PC-3 (cell line): ENCODE measurements around the gene UGT1A9. TPM values are rescaled to one million over a fixed set of nuclear protein-coding genes. Genes with fewer than 3 reads are reported as not detected.

ENCODE experiments used
- ATAC-seq: fragments of 200-7000 bp; cut with Tn5 transposase; 2 replicates; pipeline ENCODE4 v1.9.1; 2020; ENCODE audit warnings: mild to moderate bottlenecking, moderate library complexity
- BruUV-seq: library from RNA; stranded (reverse); fragments of 400-500 nt; replicated peaks from 2 replicates; lab custom pipeline; 2021; lab: Mats Ljungman, UMichigan
- CTCF ChIA-PET: fragments of 300-600 bp; sonication (Branson Sonifier 250); formaldehyde crosslinking; loops from one replicate; lab custom pipeline; 2022; ENCODE audit warnings: antibody characterized with exemption; lab: Charles Lee
- POLR2A ChIA-PET: fragments of 300-600 bp; sonication (Branson Sonifier 250); formaldehyde crosslinking; loops from one replicate; lab custom pipeline; 2022; ENCODE audit warnings: antibody characterized with exemption; ENCODE audit not compliant: unreplicated experiment; lab: Charles Lee
- DNase-seq: peaks from one replicate; pipeline ENCODE4 v3.0.0-alpha.2; 2015
- H2AFZ ChIP-seq: fragments of 300-600 bp; sonication (generic); 2 replicates; pipeline ENCODE4 v1.6.0; 2016; ENCODE audit warnings: antibody characterized with exemption, low read length
- H3F3A ChIP-seq: fragments of 300-600 bp; sonication (generic); one replicate; pipeline ENCODE4 v1.6.0; 2017; ENCODE audit warnings: antibody characterized with exemption, low read length, control low read depth, mild to moderate bottlenecking; ENCODE audit not compliant: unreplicated experiment
- H3K27ac ChIP-seq: fragments of 300-600 bp; sonication (generic); 2 replicates; pipeline ENCODE4 v1.5.1; 2016; ENCODE audit warnings: mild to moderate bottlenecking, low read length
- H3K27me3 ChIP-seq: fragments of 300-600 bp; sonication (generic); 2 replicates; pipeline ENCODE4 v1.6.1; 2016; ENCODE audit warnings: low read length, mixed read lengths
- H3K36me3 ChIP-seq: fragments of 300-600 bp; sonication (generic); 2 replicates; pipeline ENCODE4 v1.6.1; 2016; ENCODE audit warnings: low read depth, mixed run types, low read length, mixed read lengths
- H3K4me1 ChIP-seq: fragments of 300-600 bp; sonication (generic); 2 replicates; pipeline ENCODE4 v1.5.1; 2016; ENCODE audit warnings: low read length; ENCODE audit not compliant: insufficient read depth
- H3K4me2 ChIP-seq: fragments of 300-600 bp; sonication (generic); 2 replicates; pipeline ENCODE4 v1.6.0; 2016; ENCODE audit warnings: low read length
- H3K4me3 ChIP-seq: fragments of 300-600 bp; sonication (generic); 2 replicates; pipeline ENCODE4 v1.5.1; 2016; ENCODE audit warnings: mild to moderate bottlenecking, low read length, mixed read lengths
- H3K79me2 ChIP-seq: fragments of 300-600 bp; sonication (generic); 2 replicates; pipeline ENCODE4 v1.6.1; 2017; ENCODE audit warnings: low read length, mixed read lengths
- H3K9ac ChIP-seq: fragments of 300-600 bp; sonication (generic); 2 replicates; pipeline ENCODE4 v1.6.0; 2016; ENCODE audit warnings: mild to moderate bottlenecking, low read length
- H3K9me2 ChIP-seq: fragments of 300-600 bp; sonication (generic); replicated peaks from 2 replicates; pipeline ENCODE4 v1.6.1; 2016; ENCODE audit warnings: mixed run types, low read length, mixed read lengths
- H3K9me3 ChIP-seq: fragments of 300-600 bp; sonication (generic); 2 replicates; pipeline ENCODE4 v1.6.1; 2016; ENCODE audit warnings: low read length, mixed read lengths
- H4K20me1 ChIP-seq: fragments of 300-600 bp; sonication (generic); 2 replicates; pipeline ENCODE4 v1.6.1; 2016; ENCODE audit warnings: low read length, mixed read lengths
- CTCF ChIP-seq: fragments of 300-600 bp; sonication (generic); conservative IDR thresholded peaks from 2 replicates; pipeline ENCODE4 v1.5.1; 2017; ENCODE audit warnings: antibody characterized with exemption, low read depth, mild to moderate bottlenecking, low read length
- EZH2 ChIP-seq: fragments of 300-600 bp; sonication (generic); IDR thresholded peaks from one replicate; pipeline ENCODE4 v1.6.1; 2017; ENCODE audit warnings: antibody characterized with exemption, mild to moderate bottlenecking, low read length; ENCODE audit not compliant: unreplicated experiment
- EZH2phosphoT487 ChIP-seq: fragments of 300-600 bp; sonication (generic); IDR thresholded peaks from 2 replicates; pipeline ENCODE4 v1.6.1; 2018; ENCODE audit warnings: mild to moderate bottlenecking, antibody characterized with exemption, low read length, borderline replicate concordance
- intact Hi-C: fragments of 100-400 bp; cut with micrococcal nuclease; formaldehyde crosslinking; loops from 2 replicates; pipeline ENCODE4 v1.9.0; 2023
- total RNA-seq: library from RNA; depleted of rRNA; stranded (reverse); fragments of >200 nt; gene quantifications from 2 replicates; pipeline ENCODE4 v1.2.3, GENCODE V29; 2014

Gene UGT1A9
- total RNA-seq, 1 experiment from 2014 or later, result not detected

- Histone ChIP-seq H2AFZ (peak overlapping the region; percentile 39; the same call in 1 of the 2 replicates), H3K27me3 (no peaks in the 10 kb centered on the region), H3K4me1 (peaks cover 38% of the 10 kb centered on the region), H3F3A (peaks cover 6% of the 10 kb centered on the region), H3K79me2 (no peaks in the 10 kb centered on the region), H3K9me3 (no peaks in the 10 kb centered on the region), H3K36me3 (no peaks in the 10 kb centered on the region), H3K4me3 (no peak overlapping the region), H3K9ac (no peak overlapping the region), H4K20me1 (no peaks in the 10 kb centered on the region), H3K4me2 (no peak overlapping the region), H3K27ac (no peak overlapping the region), H3K9me2 (no peaks in the 10 kb centered on the region; the same call in 1 of the 2 replicates)
- CTCF ChIA-PET, result interaction anchor here (0.7 kb wide), 1 partner anchor 254 kb away, joined by 3 read pairs; no protein-coding TSS in a partner anchor
- BruUV-seq, result no TSS peak
- peak; percentile 92 for TF ChIP-seq CTCF
- no peak for TF ChIP-seq EZH2phosphoT487
- no peak for TF ChIP-seq EZH2
- intact Hi-C loops, result loop anchor here (1.0 to 5.0 kb wide), 3 partner anchors 121 to 262 kb away; no protein-coding TSS in a partner anchor
- peak; percentile 86 for DNase-seq
- ATAC-seq, result peak; percentile 69
- POLR2A ChIA-PET, result no interaction called here
Measured at GRCh38 chr2:233711312-233712008, 39.8 kb downstream of the UGT1A9 start.

- ATAC-seq (no peak), DNase-seq (no peak)
- Histone ChIP-seq H3K4me3 (no peak within 1 kb of the TSS), H3F3A (no peaks in the 10 kb centered on the region), H3K79me2 (no peaks in the 10 kb centered on the region), H3K9me2 (no peaks in the 10 kb centered on the region; the same call in 1 of the 2 replicates), H3K4me2 (no peak within 1 kb of the TSS), H3K27ac (no peak within 1 kb of the TSS), H3K27me3 (no peaks in the 10 kb centered on the region), H2AFZ (no peak within 1 kb of the TSS), H3K9ac (no peak within 1 kb of the TSS), H3K9me3 (no peaks in the 10 kb centered on the region), H4K20me1 (no peaks in the 10 kb centered on the region), H3K4me1 (peaks cover 25% of the 10 kb centered on the region), H3K36me3 (no peaks in the 10 kb centered on the region)
- intact Hi-C loops, result loop anchor here (5.0 kb wide), 1 partner anchor 120 kb away; no protein-coding TSS in a partner anchor
- ChIA-PET POLR2A (no interaction called here), CTCF (interaction anchor here (0.5 kb wide), 1 partner anchor 148 kb away, joined by 4 read pairs; no protein-coding TSS in a partner anchor)
- TF ChIP-seq EZH2 (no peak), CTCF (no peak), EZH2phosphoT487 (no peak)
- BruUV-seq, result no TSS peak
Measured at GRCh38 chr2:233712611-233713261, 41.0 kb downstream of the UGT1A9 start, which contains the start of gene UGT1A5. Gene UGT1A5 (plus strand): TSS chr2:233712907. CDS start chr2:233712992, 85 bp downstream.
